Measurements from ENCODE around the gene SENP3.

DNA sequence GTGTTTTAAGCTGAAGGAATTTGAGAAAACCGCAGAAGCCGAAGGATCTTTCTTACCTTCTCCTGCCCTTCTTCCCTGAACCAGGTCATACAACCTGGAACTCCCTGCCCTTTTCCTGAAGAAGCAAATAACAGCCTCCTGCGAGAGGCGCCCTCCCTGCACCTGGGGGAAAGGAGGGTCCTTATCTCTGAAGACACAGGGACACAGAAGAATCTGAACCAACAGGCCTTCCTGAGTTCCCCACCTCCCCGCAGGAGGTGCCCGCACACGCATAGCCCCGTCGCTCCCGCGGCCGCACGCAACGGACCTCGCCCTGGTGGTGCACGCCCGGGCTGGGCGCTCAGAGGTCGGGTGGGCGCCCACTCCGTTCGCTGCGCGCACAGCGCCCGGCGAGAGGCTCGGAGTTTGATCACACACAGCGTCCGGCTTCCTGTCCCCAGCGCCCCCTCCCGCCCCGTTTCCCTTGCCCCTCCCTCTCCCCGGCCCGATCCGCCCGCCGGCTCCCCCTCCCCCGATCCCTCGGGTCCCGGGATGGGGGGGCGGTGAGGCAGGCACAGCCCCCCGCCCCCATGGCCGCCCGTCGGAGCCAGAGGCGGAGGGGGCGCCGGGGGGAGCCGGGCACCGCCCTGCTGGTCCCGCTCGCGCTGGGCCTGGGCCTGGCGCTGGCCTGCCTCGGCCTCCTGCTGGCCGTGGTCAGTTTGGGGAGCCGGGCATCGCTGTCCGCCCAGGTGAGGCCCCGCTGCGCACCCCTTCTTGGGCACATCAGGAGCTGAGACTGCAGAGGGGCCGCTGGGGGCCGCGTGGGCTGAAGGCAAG lies 12.9 kb upstream of the SENP3 start, which contains the start of gene TNFSF12:
- TF ChIP-seq, protein P1, sequence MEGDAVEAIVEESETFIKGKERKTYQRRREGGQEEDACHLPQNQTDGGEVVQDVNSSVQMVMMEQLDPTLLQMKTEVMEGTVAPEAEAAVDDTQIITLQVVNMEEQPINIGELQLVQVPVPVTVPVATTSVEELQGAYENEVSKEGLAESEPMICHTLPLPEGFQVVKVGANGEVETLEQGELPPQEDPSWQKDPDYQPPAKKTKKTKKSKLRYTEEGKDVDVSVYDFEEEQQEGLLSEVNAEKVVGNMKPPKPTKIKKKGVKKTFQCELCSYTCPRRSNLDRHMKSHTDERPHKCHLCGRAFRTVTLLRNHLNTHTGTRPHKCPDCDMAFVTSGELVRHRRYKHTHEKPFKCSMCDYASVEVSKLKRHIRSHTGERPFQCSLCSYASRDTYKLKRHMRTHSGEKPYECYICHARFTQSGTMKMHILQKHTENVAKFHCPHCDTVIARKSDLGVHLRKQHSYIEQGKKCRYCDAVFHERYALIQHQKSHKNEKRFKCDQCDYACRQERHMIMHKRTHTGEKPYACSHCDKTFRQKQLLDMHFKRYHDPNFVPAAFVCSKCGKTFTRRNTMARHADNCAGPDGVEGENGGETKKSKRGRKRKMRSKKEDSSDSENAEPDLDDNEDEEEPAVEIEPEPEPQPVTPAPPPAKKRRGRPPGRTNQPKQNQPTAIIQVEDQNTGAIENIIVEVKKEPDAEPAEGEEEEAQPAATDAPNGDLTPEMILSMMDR (conservative IDR thresholded peaks at IDR 0.05 in 1 of 2, IDR thresholded peaks at IDR 0.05 in 1 of 2; ENCODE audit: extremely low read depth in 1 of 2, insufficient read depth in 1 of 2, low read depth in 1 of 2, low read length in 2 of 2) = no peak
- TF ChIP-seq EZH2 (IDR thresholded peaks at IDR 0.05; ENCODE audit: borderline replicate concordance, low read length) = no peak

Measured in mammary epithelial cell (primary cell).